SK-N-SH treated with all-trans-retinoic acid at 6 μM for 48 hours (cell line): Measurements from ENCODE around the gene F3.
"Not testable (repeated sequence)": the region's sequence is repeated elsewhere in the genome, so short reads cannot be mapped to it uniquely, and the experiment has no call there.

Source experiments
- ATAC-seq: fragments of 200-7000 bp; cut with Tn5 transposase; 3 replicates; pipeline ENCODE4 v1.9.1; 2020; ENCODE audit warnings: mild to moderate bottlenecking, moderate library complexity
- BACH2 ChIP-seq: fragments of 250-450 bp; sonication (Bioruptor Pico); IDR thresholded peaks from 2 replicates; pipeline ENCODE4 v1.9.0; 2021; ENCODE audit warnings: mild to moderate bottlenecking, borderline replicate concordance
- CSDC2 ChIP-seq: fragments of 250-450 bp; sonication (Bioruptor Pico); IDR thresholded peaks from 2 replicates; pipeline ENCODE4 v1.5.0; 2020; ENCODE audit warnings: mild to moderate bottlenecking, moderate library complexity
- ESRRG ChIP-seq: fragments of 250-450 bp; sonication (Bioruptor Pico); IDR thresholded peaks from 2 replicates; pipeline ENCODE4 v1.6.1; 2021; ENCODE audit warnings: mild to moderate bottlenecking
- GLIS3 ChIP-seq: fragments of 250-450 bp; sonication (Bioruptor Pico); IDR thresholded peaks from 2 replicates; pipeline ENCODE4 v1.5.0; 2020; ENCODE audit warnings: mild to moderate bottlenecking, moderate library complexity
- ISL1 ChIP-seq: fragments of 250-450 bp; sonication (Bioruptor Pico); IDR thresholded peaks from 2 replicates; pipeline ENCODE4 v2.1.2; 2022; ENCODE audit warnings: mild to moderate bottlenecking, moderate library complexity
- RARB ChIP-seq: fragments of 250-450 bp; sonication (Bioruptor Pico); IDR thresholded peaks from 2 replicates; pipeline ENCODE4 v1.8.0; 2021; ENCODE audit warnings: mild to moderate bottlenecking, moderate library complexity
- SNAI2 ChIP-seq: fragments of 250-450 bp; sonication (Bioruptor Pico); IDR thresholded peaks from 2 replicates; pipeline ENCODE4 v1.5.0; 2020; ENCODE audit warnings: mild to moderate bottlenecking, moderate library complexity
- TOX ChIP-seq: fragments of 250-450 bp; sonication (Bioruptor Pico); IDR thresholded peaks from 2 replicates; pipeline ENCODE4 v1.8.0; 2021; ENCODE audit warnings: mild to moderate bottlenecking, moderate library complexity, borderline replicate concordance
- ZFP30 ChIP-seq: fragments of 450-650 bp; formaldehyde crosslinking; IDR thresholded peaks from 2 replicates; pipeline ENCODE4 v1.5.0; 2022; ENCODE audit warnings: mild to moderate bottlenecking, moderate library complexity
- ZNF565 ChIP-seq: fragments of 450-650 bp; formaldehyde crosslinking; conservative IDR thresholded peaks from 2 replicates; pipeline ENCODE4 v1.5.0; 2020; ENCODE audit warnings: low read depth, mild to moderate bottlenecking, moderate library complexity
- ZNF70 ChIP-seq: fragments of 450-650 bp; formaldehyde crosslinking; IDR thresholded peaks from 2 replicates; pipeline ENCODE4 v1.5.0; 2020; ENCODE audit warnings: mild to moderate bottlenecking, moderate library complexity
- ZNF8 ChIP-seq: fragments of 450-650 bp; formaldehyde crosslinking; IDR thresholded peaks from 2 replicates; pipeline ENCODE4 v1.5.0; 2020; ENCODE audit warnings: mild to moderate bottlenecking, moderate library complexity
- TF ChIP-seq, protein P1 (sequence below): fragments of 250-450 bp; sonication (Bioruptor Pico); IDR thresholded peaks from 2 replicates; pipeline ENCODE4 v1.8.0; 2021; ENCODE audit warnings: low read depth, mild to moderate bottlenecking, moderate library complexity, borderline replicate concordance
- TF ChIP-seq, protein P2 (sequence below): fragments of 250-450 bp; sonication (Bioruptor Pico); IDR thresholded peaks from 2 replicates; pipeline ENCODE4 v1.5.1; 2021; ENCODE audit warnings: mild to moderate bottlenecking, moderate library complexity
- TF ChIP-seq, protein P3 (sequence below): fragments of 250-450 bp; sonication (Bioruptor Pico); IDR thresholded peaks from 2 replicates; pipeline ENCODE4 v1.5.0; 2020; ENCODE audit warnings: mild to moderate bottlenecking, moderate library complexity
- TF ChIP-seq, protein P4 (sequence below): fragments of 250-450 bp; sonication (Bioruptor Pico); IDR thresholded peaks from 2 replicates; pipeline ENCODE4 v1.8.0; 2020; ENCODE audit warnings: mild to moderate bottlenecking, moderate library complexity, borderline replicate concordance
- TF ChIP-seq, protein P5 (sequence below): fragments of 250-450 bp; sonication (Bioruptor Pico); IDR thresholded peaks from 2 replicates; pipeline ENCODE4 v1.5.1; 2020; ENCODE audit warnings: low read depth, mild to moderate bottlenecking, moderate library complexity

F3 gene

DNA sequence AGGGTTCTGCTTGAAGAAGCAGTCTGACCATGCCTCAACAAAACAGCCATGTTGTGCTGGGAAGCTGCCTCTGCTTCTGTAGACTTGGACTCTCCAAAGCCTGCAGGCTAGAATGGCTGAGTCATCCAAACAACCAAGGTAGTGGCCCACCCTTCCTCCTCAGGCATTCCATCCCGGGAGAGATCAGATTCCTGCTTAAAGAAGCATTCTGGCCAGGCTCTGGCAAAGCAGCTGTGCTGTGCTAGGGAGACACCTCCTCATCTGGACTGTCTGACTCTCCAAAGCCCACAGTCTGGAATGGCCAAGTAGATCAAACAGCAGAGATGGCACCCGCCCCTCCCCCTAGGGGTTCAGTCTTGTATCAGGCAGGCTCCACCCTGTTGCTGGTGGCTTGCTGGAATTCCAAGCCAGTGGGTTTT is 38.3 kb upstream of the F3 start:
- no peak for TF ChIP-seq GLIS3 (CRISPR knock-in tag)
- no peak for TF ChIP-seq TOX (CRISPR knock-in tag)
- TF ChIP-seq, protein P1, sequence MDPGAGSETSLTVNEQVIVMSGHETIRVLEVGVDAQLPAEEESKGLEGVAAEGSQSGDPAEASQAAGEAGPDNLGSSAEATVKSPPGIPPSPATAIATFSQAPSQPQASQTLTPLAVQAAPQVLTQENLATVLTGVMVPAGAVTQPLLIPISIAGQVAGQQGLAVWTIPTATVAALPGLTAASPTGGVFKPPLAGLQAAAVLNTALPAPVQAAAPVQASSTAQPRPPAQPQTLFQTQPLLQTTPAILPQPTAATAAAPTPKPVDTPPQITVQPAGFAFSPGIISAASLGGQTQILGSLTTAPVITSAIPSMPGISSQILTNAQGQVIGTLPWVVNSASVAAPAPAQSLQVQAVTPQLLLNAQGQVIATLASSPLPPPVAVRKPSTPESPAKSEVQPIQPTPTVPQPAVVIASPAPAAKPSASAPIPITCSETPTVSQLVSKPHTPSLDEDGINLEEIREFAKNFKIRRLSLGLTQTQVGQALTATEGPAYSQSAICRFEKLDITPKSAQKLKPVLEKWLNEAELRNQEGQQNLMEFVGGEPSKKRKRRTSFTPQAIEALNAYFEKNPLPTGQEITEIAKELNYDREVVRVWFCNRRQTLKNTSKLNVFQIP: no peak
- no peak for TF ChIP-seq ZFP30 (CRISPR knock-in tag)
- TF ChIP-seq RARB (CRISPR knock-in tag): no peak
- TF ChIP-seq ZNF70 (CRISPR knock-in tag): no peak
- no peak for TF ChIP-seq ISL1 (CRISPR knock-in tag)
- no peak for TF ChIP-seq ZNF8 (CRISPR knock-in tag)
- TF ChIP-seq CSDC2 (CRISPR knock-in tag): no peak
- TF ChIP-seq ZNF565 (CRISPR knock-in tag): no peak
- TF ChIP-seq, protein P2, sequence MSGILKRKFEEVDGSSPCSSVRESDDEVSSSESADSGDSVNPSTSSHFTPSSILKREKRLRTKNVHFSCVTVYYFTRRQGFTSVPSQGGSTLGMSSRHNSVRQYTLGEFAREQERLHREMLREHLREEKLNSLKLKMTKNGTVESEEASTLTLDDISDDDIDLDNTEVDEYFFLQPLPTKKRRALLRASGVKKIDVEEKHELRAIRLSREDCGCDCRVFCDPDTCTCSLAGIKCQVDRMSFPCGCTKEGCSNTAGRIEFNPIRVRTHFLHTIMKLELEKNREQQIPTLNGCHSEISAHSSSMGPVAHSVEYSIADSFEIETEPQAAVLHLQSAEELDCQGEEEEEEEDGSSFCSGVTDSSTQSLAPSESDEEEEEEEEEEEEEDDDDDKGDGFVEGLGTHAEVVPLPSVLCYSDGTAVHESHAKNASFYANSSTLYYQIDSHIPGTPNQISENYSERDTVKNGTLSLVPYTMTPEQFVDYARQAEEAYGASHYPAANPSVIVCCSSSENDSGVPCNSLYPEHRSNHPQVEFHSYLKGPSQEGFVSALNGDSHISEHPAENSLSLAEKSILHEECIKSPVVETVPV (CRISPR knock-in tag): no peak
- TF ChIP-seq, protein P3, sequence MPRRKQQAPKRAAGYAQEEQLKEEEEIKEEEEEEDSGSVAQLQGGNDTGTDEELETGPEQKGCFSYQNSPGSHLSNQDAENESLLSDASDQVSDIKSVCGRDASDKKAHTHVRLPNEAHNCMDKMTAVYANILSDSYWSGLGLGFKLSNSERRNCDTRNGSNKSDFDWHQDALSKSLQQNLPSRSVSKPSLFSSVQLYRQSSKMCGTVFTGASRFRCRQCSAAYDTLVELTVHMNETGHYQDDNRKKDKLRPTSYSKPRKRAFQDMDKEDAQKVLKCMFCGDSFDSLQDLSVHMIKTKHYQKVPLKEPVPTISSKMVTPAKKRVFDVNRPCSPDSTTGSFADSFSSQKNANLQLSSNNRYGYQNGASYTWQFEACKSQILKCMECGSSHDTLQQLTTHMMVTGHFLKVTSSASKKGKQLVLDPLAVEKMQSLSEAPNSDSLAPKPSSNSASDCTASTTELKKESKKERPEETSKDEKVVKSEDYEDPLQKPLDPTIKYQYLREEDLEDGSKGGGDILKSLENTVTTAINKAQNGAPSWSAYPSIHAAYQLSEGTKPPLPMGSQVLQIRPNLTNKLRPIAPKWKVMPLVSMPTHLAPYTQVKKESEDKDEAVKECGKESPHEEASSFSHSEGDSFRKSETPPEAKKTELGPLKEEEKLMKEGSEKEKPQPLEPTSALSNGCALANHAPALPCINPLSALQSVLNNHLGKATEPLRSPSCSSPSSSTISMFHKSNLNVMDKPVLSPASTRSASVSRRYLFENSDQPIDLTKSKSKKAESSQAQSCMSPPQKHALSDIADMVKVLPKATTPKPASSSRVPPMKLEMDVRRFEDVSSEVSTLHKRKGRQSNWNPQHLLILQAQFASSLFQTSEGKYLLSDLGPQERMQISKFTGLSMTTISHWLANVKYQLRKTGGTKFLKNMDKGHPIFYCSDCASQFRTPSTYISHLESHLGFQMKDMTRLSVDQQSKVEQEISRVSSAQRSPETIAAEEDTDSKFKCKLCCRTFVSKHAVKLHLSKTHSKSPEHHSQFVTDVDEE (CRISPR knock-in tag): no peak
- TF ChIP-seq SNAI2: no peak
- no peak for TF ChIP-seq BACH2
- TF ChIP-seq, protein P4, sequence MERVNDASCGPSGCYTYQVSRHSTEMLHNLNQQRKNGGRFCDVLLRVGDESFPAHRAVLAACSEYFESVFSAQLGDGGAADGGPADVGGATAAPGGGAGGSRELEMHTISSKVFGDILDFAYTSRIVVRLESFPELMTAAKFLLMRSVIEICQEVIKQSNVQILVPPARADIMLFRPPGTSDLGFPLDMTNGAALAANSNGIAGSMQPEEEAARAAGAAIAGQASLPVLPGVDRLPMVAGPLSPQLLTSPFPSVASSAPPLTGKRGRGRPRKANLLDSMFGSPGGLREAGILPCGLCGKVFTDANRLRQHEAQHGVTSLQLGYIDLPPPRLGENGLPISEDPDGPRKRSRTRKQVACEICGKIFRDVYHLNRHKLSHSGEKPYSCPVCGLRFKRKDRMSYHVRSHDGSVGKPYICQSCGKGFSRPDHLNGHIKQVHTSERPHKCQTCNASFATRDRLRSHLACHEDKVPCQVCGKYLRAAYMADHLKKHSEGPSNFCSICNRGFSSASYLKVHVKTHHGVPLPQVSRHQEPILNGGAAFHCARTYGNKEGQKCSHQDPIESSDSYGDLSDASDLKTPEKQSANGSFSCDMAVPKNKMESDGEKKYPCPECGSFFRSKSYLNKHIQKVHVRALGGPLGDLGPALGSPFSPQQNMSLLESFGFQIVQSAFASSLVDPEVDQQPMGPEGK (CRISPR knock-in tag): no peak
- TF ChIP-seq, protein P5, sequence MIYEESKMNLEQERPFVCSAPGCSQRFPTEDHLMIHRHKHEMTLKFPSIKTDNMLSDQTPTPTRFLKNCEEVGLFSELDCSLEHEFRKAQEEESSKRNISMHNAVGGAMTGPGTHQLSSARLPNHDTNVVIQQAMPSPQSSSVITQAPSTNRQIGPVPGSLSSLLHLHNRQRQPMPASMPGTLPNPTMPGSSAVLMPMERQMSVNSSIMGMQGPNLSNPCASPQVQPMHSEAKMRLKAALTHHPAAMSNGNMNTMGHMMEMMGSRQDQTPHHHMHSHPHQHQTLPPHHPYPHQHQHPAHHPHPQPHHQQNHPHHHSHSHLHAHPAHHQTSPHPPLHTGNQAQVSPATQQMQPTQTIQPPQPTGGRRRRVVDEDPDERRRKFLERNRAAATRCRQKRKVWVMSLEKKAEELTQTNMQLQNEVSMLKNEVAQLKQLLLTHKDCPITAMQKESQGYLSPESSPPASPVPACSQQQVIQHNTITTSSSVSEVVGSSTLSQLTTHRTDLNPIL (CRISPR knock-in tag): no peak
- ATAC-seq: peak; percentile 99

DNA sequence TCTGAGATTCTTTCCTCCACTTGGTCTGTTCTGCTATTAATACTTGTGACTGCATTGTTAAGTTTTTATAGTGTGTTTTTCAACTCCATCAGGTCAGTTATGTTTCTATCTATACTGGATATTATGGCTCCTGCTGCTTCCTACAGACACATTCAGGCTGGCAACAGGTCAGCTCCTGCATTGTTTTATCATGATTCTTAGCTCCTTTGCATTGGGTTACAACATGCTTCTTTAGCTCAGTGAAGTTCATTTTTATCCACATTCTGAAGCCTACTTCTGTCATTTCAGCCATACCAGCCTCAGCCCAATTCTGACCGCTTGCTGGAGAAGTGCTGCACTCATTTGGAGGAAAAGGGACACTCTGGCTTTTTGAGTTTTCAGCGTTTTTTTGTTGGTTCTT is 37.3 kb upstream of the F3 start:
- TF ChIP-seq ZNF70 (CRISPR knock-in tag) (no peak), GLIS3 (CRISPR knock-in tag) (no peak), ESRRG (CRISPR knock-in tag) (no peak)
- TF ChIP-seq, protein P4 (CRISPR knock-in tag): no peak
- ATAC-seq: no peak

DNA sequence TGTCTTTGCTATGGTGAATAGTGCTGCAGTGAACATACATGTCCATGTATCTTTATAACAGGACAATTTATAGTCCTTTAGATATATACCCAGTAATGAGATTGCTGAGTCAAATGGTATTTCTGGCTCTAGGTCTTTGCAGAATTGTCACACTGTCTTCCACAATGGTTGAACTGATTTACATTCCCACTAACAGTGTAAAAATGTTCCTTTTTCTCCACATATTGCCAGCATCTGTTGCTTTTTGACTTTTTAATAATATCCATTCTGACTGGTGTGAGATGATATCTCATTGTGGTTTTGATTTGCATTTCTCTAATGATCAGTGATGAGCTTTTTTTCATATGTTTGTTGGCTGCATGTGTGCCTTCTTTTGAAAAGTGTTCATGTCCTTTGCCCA is 32.4 kb upstream of the F3 start:
- ATAC-seq: not testable (repeated sequence)

DNA sequence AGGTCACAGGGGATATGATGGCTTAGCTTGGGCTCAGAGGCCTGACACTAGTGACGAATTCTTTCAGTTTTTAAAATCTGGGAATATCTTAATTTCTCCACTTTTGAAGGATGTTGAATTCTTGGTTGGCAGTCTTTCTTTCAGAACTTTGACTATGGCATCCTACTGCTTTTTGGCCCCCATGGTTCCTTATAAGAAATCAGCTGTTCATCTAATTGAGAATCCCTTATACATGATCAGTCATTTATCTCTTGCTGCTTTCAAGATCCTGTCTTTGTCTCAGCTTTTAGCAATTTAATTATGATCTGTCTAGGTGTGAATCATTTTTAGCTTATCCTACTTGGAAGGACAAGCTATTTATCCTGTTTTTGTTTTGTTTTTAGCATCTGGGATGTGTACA is 31.2 kb upstream of the F3 start:
- ATAC-seq: no peak
- TF ChIP-seq ZNF565 (CRISPR knock-in tag): no peak
- TF ChIP-seq, protein P2 (CRISPR knock-in tag): no peak

DNA sequence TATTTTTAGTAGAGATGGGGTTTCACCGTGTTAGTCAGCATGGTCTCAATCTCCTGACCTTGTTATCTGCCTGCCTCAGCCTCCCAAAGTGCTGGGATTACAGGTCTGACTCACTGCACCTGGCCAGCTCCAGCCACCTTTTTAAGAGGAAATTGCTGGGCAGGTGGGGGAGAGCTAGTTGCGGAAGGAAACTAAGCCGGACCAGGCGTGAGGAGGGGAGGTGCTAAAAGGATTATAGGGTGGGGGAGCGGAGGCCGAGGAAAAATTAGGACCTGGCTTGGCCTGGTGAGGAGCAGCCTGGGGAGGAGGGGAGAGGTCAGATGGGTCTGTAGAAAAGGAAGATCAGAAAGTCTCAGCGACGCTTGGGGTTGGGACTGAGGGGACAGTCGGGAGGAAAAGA is 29.4 kb upstream of the F3 start:
- not testable (repeated sequence) for ATAC-seq

DNA sequence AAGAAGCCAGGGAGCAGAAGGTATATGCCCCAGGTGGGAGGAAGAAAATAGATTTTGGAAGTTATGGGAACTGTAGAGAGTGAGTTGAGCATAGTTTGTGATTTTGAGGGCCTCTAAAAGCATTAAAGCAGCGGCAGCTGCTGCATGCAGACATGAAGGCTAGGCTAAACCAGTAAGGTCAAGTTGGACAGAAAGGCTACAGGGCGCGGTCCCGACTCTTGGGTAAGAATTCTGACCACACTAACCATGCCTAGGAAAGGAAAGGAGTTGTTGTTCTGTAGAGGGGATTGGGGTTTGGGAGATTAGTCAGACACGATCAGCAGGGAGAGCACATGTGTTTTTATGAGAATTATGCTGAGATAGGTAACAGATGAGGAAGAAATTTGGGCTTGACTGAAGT is 27.2 kb upstream of the F3 start:
- ATAC-seq: not testable (repeated sequence)

DNA sequence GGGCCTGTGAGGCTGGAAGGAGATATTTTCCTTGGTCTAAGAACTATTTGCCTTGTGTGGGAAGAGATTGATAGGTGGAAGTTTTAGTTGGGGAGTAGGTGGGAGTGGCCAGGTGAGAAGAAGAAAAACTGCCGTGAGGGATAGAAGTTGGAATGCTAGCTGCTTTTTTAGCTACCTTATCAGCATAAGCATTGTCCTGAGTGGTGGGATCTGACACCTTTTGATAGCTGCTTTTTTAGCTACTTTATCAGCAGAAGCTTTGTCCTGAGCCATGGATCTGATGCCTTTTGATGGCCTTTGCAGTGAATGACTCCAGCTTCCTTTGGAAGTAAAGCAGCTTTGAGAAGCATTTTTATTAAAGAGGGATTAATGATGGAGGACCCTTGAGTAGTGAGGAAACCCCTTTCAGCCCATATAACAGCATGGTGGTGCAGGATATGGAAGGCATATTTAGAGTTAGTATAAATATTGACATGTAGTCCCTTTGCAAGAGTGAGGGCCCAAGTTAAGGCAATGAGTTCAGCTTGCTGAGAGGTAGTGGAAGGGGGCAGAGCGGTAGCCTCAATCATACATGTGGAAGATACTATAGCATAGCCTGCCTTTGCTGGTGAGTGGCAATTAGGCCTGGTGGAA is 26.5 kb upstream of the F3 start:
- ATAC-seq: not testable (repeated sequence)

DNA sequence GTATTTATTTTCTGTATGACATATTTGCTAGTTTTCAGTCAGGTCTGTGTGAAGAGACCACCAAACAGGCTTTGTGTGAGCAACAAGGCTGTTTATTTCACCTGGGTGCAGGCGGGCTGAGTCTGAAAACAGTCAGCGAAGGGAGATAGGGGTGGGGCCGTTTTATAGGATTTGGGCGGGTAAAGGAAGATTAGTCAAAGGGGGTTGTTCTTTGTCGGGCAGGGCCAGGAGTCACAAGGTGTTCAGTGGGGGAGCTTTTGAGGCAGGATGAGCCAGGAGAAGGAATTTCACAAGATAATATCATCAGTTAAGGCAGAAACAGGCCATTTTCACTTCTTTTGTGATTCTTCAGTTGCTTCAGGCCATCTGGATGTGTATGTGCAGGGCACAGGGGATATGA is 24.9 kb upstream of the F3 start:
- ATAC-seq: not testable (repeated sequence)
